Kidney epithelial cell (primary cell): ENCODE measurements around the gene SPR. TPM values are rescaled to one million over a fixed set of nuclear protein-coding genes. Genes with fewer than 3 reads are reported as not detected.

Experiments used
- DNase-seq: peaks from one replicate; pipeline ENCODE4 v3.0.0-alpha.2; 2010; ENCODE audit warnings: low read depth
- H3K27me3 ChIP-seq: 2 replicates; pipeline ENCODE4 v1.6.0; 2011; ENCODE audit warnings: low read length; ENCODE audit not compliant: control insufficient read depth, insufficient read depth
- H3K36me3 ChIP-seq: 2 replicates; pipeline ENCODE4 v1.5.1; 2011; ENCODE audit warnings: low read length; ENCODE audit not compliant: control insufficient read depth, insufficient read depth
- H3K4me3 ChIP-seq: 2 replicates; pipeline ENCODE4 v1.5.1; 2011; ENCODE audit warnings: low read depth, mild to moderate bottlenecking, control low read depth, low read length
- CTCF ChIP-seq: IDR thresholded peaks from 2 replicates; pipeline ENCODE4 v1.5.1; 2011; ENCODE audit warnings: mild to moderate bottlenecking, moderate library complexity, low read length, control low read depth, inconsistent platforms; ENCODE audit not compliant: insufficient read depth, poor library complexity, severe bottlenecking
- total RNA-seq: library from RNA; depleted of rRNA; stranded (reverse); fragments of >200 nt; gene quantifications from 2 replicates; pipeline ENCODE4 v1.2.3, GENCODE V29; 2015

The SPR gene
- total RNA-seq, 1 donor from 2014 or later: 15.0 TPM

GRCh38 chr2:72862239-72862988 lies 24.8 kb upstream of the SPR start:
- no peak overlapping the region for H3K4me3 ChIP-seq
- peak; percentile 52 for DNase-seq
- peak; percentile 100 for TF ChIP-seq CTCF
- H3K36me3 ChIP-seq: no peaks in the 10 kb centered on the region
- peaks cover 4% of the 10 kb centered on the region for H3K27me3 ChIP-seq

- peaks cover 4% of the 10 kb centered on the region for H3K27me3 ChIP-seq
- no peak overlapping the region for H3K4me3 ChIP-seq
- no peak for DNase-seq
- H3K36me3 ChIP-seq: no peaks in the 10 kb centered on the region
- no peak for TF ChIP-seq CTCF
Observed at GRCh38 chr2:72863046-72863445, 24.2 kb upstream of the SPR start.

DNA sequence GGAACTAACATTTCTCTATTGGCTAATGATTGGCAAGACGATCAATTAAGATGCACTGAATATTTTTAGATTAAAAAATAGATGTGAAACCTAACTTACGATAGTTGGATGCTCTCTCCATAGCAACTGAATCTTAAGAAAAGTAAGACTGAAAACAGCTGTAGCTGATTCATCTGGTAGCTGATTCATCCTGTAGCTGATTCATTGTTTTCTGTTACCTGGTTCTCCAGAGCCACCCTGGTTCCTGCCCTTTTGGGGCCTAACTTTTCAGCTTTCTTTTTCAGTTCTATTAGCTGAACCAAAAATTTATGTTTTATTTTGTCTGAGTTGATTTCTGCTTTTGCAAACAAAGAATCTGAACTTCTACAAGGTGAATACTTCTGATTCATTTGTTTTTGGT lies 22.7 kb upstream of the SPR start:
- Histone ChIP-seq H3K27me3 (peaks cover 4% of the 10 kb centered on the region), H3K4me3 (no peak overlapping the region), H3K36me3 (no peaks in the 10 kb centered on the region)
- TF ChIP-seq CTCF: no peak
- peak; percentile 73 for DNase-seq

DNA sequence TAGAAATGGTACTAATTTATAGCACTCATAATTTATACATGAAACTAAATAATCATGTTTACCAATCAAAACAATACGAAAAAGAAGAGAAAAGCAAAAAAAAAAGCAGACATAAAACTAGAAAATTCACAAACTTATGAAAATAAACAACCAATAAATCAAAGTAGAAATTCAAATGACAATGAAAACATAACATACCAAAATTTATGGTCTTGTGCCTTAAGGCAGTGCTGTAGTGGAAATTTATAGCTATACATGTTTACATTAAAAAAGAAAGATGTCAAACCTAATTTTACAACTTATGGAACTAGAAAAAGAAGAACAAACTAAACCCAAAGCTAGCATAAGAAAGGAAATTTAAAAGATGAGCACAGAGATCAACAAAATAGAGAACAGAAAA lies 16.1 kb upstream of the SPR start:
- DNase-seq: no peak
- no peak for TF ChIP-seq CTCF
- H3K4me3 ChIP-seq: no peak overlapping the region
- peaks cover 11% of the 10 kb centered on the region for H3K27me3 ChIP-seq
- no peaks in the 10 kb centered on the region for H3K36me3 ChIP-seq

GRCh38 chr2:72871880-72872279 lies 15.3 kb upstream of the SPR start:
- no peak for TF ChIP-seq CTCF
- DNase-seq: no peak
- H3K27me3 ChIP-seq: peaks cover 11% of the 10 kb centered on the region

More at GRCh38 chr2:72871880-72872279, 15.3 kb upstream of the SPR start:
- Histone ChIP-seq H3K36me3 (no peaks in the 10 kb centered on the region), H3K4me3 (no peak overlapping the region)
